K562 (cell line): ENCODE data around the gene ZMYM2.

Experiments used
- ATF6 ChIP-seq: sonication (generic); formaldehyde crosslinking; IDR thresholded peaks from 2 replicates; pipeline ENCODE4 v1.4.0; 2020; ENCODE audit warnings: mild to moderate bottlenecking, missing genetic modification reagents
- RHOXF2B ChIP-seq: fragments of 250-450 bp; sonication (Bioruptor Pico); conservative IDR thresholded peaks from 2 replicates; pipeline ENCODE4 v1.5.1; 2021
- SIRT6 ChIP-seq: IDR thresholded peaks from one replicate; pipeline ENCODE4 v1.6.1; 2012; ENCODE audit warnings: low read depth, mild to moderate bottlenecking, control low read depth, inconsistent platforms, low read length, moderate library complexity
- TF ChIP-seq, protein P1 (sequence below): sonication (generic); formaldehyde crosslinking; IDR thresholded peaks from 2 replicates; pipeline ENCODE4 v1.8.1; 2022; ENCODE audit warnings: missing genetic modification reagents
- TF ChIP-seq, protein P2 (sequence below): fragments of 450-650 bp; IDR thresholded peaks from 2 replicates; pipeline ENCODE4 v1.6.1; 2017; ENCODE audit warnings: antibody characterized with exemption, mild to moderate bottlenecking

DNA sequence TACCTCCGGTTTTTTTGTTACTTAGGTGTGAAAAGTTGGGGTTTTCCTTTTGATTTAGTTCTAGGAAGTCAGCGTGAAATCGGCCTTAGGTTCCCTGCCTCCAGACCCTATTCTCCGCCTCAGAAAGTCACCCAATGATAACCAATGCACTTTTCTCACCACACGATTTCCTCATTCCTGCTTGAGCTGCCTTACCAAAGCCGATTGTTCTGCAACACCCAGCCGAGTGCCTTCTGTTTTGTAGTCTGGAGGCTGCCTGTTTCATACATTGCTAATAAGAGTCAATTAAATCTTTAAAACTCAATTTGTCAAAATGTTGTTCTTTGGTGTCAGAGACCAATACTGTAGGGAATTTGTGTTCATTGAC lies 162.6 kb downstream of the ZMYM2 start:
- TF ChIP-seq, protein P1, sequence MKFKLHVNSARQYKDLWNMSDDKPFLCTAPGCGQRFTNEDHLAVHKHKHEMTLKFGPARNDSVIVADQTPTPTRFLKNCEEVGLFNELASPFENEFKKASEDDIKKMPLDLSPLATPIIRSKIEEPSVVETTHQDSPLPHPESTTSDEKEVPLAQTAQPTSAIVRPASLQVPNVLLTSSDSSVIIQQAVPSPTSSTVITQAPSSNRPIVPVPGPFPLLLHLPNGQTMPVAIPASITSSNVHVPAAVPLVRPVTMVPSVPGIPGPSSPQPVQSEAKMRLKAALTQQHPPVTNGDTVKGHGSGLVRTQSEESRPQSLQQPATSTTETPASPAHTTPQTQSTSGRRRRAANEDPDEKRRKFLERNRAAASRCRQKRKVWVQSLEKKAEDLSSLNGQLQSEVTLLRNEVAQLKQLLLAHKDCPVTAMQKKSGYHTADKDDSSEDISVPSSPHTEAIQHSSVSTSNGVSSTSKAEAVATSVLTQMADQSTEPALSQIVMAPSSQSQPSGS (CRISPR knock-in tag) = no peak
- TF ChIP-seq SIRT6 = no peak
- no peak for TF ChIP-seq RHOXF2B
- TF ChIP-seq, protein P2, sequence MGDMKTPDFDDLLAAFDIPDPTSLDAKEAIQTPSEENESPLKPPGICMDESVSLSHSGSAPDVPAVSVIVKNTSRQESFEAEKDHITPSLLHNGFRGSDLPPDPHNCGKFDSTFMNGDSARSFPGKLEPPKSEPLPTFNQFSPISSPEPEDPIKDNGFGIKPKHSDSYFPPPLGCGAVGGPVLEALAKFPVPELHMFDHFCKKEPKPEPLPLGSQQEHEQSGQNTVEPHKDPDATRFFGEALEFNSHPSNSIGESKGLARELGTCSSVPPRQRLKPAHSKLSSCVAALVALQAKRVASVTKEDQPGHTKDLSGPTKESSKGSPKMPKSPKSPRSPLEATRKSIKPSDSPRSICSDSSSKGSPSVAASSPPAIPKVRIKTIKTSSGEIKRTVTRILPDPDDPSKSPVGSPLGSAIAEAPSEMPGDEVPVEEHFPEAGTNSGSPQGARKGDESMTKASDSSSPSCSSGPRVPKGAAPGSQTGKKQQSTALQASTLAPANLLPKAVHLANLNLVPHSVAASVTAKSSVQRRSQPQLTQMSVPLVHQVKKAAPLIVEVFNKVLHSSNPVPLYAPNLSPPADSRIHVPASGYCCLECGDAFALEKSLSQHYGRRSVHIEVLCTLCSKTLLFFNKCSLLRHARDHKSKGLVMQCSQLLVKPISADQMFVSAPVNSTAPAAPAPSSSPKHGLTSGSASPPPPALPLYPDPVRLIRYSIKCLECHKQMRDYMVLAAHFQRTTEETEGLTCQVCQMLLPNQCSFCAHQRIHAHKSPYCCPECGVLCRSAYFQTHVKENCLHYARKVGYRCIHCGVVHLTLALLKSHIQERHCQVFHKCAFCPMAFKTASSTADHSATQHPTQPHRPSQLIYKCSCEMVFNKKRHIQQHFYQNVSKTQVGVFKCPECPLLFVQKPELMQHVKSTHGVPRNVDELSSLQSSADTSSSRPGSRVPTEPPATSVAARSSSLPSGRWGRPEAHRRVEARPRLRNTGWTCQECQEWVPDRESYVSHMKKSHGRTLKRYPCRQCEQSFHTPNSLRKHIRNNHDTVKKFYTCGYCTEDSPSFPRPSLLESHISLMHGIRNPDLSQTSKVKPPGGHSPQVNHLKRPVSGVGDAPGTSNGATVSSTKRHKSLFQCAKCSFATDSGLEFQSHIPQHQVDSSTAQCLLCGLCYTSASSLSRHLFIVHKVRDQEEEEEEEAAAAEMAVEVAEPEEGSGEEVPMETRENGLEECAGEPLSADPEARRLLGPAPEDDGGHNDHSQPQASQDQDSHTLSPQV = no peak
- TF ChIP-seq ATF6 (CRISPR knock-in tag) = no peak
